PC-9 (cell line): ENCODE data around the gene CCR3. TPM values are rescaled to one million over a fixed set of nuclear protein-coding genes. Genes with fewer than 3 reads are reported as not detected.

Experiments
- BruUV-seq: library from RNA; stranded (reverse); fragments of 400-500 nt; replicated peaks from 2 replicates; lab custom pipeline; 2021; lab: Mats Ljungman, UMichigan
- CTCF ChIA-PET: fragments of 300-600 bp; sonication (Branson Sonifier 250); formaldehyde crosslinking; loops from one replicate; lab custom pipeline; 2022; ENCODE audit warnings: antibody characterized with exemption; lab: Charles Lee
- POLR2A ChIA-PET: fragments of 300-600 bp; sonication (Branson Sonifier 250); formaldehyde crosslinking; loops from one replicate; lab custom pipeline; 2022; ENCODE audit warnings: antibody characterized with exemption; ENCODE audit not compliant: unreplicated experiment; lab: Charles Lee
- DNase-seq, 2 experiments: peaks; one replicate each; pipeline versions ENCODE4 v3.0.0 to v3.0.0-alpha.2; 2015 to 2022; ENCODE audit warnings: mixed read lengths in 1 of 2
- H2AFZ ChIP-seq: fragments of 200-600 bp; sonication (generic); 2 replicates; pipeline ENCODE4 v1.8.1; 2017; ENCODE audit warnings: antibody characterized with exemption
- H3F3A ChIP-seq: fragments of 200-600 bp; sonication (generic); 2 replicates; pipeline ENCODE4 v1.8.1; 2017; ENCODE audit warnings: antibody characterized with exemption, mild to moderate bottlenecking, low read depth; ENCODE audit not compliant: insufficient read depth
- H3K27ac ChIP-seq: fragments of 200-600 bp; sonication (generic); 2 replicates; pipeline ENCODE4 v1.6.1; 2016; ENCODE audit warnings: mixed run types
- H3K27me3 ChIP-seq: fragments of 200-600 bp; sonication (generic); 2 replicates; pipeline ENCODE4 v1.6.1; 2016; ENCODE audit warnings: low read depth, mixed run types; ENCODE audit not compliant: insufficient read depth
- H3K36me3 ChIP-seq: fragments of 200-600 bp; sonication (generic); 2 replicates; pipeline ENCODE4 v1.6.1; 2016; ENCODE audit warnings: low read depth, mixed run types
- H3K4me1 ChIP-seq: fragments of 200-600 bp; sonication (generic); replicated peaks from 2 replicates; pipeline ENCODE4 v1.6.1; 2016; ENCODE audit warnings: mixed run types; ENCODE audit not compliant: insufficient read depth
- H3K4me2 ChIP-seq: fragments of 200-600 bp; sonication (generic); 2 replicates; pipeline ENCODE4 v1.6.1; 2017; ENCODE audit warnings: mixed run types
- H3K4me3 ChIP-seq: fragments of 200-600 bp; sonication (generic); 2 replicates; pipeline ENCODE4 v1.6.1; 2016; ENCODE audit warnings: mixed run types
- H3K79me2 ChIP-seq: fragments of 200-600 bp; sonication (generic); 2 replicates; pipeline ENCODE4 v1.6.1; 2017; ENCODE audit warnings: low read depth, mixed run types
- H3K9me2 ChIP-seq: fragments of 200-600 bp; sonication (generic); 2 replicates; pipeline ENCODE4 v1.8.1; 2017; ENCODE audit warnings: mild to moderate bottlenecking; ENCODE audit not compliant: insufficient read depth
- H3K9me3 ChIP-seq: fragments of 200-600 bp; sonication (generic); 2 replicates; pipeline ENCODE4 v1.8.1; 2016; ENCODE audit warnings: low read depth; ENCODE audit not compliant: insufficient read depth
- H4K20me1 ChIP-seq: fragments of 200-600 bp; sonication (generic); 2 replicates; pipeline ENCODE4 v1.8.1; 2017; ENCODE audit not compliant: insufficient read depth
- CTCF ChIP-seq: fragments of 200-600 bp; sonication (generic); conservative IDR thresholded peaks from 2 replicates; pipeline ENCODE4 v1.6.1; 2017; ENCODE audit warnings: mixed run types, antibody characterized with exemption, mild to moderate bottlenecking, moderate library complexity
- EZH2 ChIP-seq: fragments of 200-600 bp; sonication (generic); IDR thresholded peaks from 2 replicates; pipeline ENCODE4 v1.8.0; 2017; ENCODE audit warnings: antibody characterized with exemption, low read depth
- intact Hi-C: fragments of 100-400 bp; cut with micrococcal nuclease; formaldehyde crosslinking; loops from one replicate; pipeline ENCODE4 v1.10.0; 2022; ENCODE audit not compliant: unreplicated experiment
- total RNA-seq: library from RNA; stranded (reverse); gene quantifications from 2 replicates; pipeline ENCODE4 v1.2.3, GENCODE V29; 2021

CCR3 gene
- total RNA-seq, 1 experiment from 2014 or later = 3.1 TPM

DNA sequence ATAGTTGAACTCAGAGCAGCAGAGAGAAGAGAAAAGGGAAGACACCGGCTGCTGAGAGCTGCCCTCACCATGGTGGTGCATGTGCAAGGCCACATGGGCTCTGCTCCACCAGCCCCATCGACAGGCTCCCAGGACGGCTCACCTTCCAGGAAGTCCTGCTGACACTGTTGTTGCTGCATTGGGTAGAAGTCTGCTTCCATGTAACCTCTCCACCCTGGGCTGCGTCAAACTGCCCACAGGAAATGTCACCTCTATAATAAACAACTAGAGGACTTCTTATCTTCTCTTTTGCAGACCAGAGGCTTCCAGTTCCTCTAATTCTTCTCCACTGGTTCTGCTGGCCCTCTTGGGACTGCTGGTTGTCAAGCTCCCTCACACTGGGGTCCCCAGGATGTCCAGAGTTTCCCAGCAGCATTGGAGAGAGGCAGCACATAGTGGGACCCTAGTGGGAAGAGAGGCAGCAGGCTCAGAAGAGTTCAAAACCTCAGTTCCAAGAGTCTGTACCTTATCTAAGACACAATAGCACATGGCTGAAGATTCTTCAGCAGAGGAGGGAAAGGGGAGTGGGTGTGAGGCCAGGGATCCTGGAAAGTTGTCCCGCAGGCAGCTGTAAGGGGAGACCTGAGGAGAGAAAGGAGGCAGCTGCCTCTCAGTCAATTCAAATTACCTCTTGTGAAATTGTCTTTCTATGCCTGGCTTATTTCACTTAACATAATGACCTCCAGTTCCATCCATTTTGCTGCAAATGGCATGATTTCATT lies 5.8 kb upstream of the CCR3 start:
- Histone ChIP-seq H2AFZ (no peak overlapping the region), H3K79me2 (no peaks in the 10 kb centered on the region), H3K9me3 (no peaks in the 10 kb centered on the region), H3K4me1 (peaks cover 11% of the 10 kb centered on the region), H3K4me3 (no peak overlapping the region), H3K4me2 (no peak overlapping the region), H3K27ac (no peak overlapping the region), H4K20me1 (no peaks in the 10 kb centered on the region), H3K27me3 (no peaks in the 10 kb centered on the region), H3K36me3 (no peaks in the 10 kb centered on the region), H3K9me2 (no peaks in the 10 kb centered on the region), H3F3A (peaks cover 9% of the 10 kb centered on the region; the same call in 1 of the 2 replicates)
- intact Hi-C loops = no loop called here
- ChIA-PET POLR2A (no interaction called here), CTCF (no interaction called here)
- TF ChIP-seq CTCF = no peak
- TF ChIP-seq EZH2 = no peak
- no peak for DNase-seq
- BruUV-seq = no TSS peak

DNA sequence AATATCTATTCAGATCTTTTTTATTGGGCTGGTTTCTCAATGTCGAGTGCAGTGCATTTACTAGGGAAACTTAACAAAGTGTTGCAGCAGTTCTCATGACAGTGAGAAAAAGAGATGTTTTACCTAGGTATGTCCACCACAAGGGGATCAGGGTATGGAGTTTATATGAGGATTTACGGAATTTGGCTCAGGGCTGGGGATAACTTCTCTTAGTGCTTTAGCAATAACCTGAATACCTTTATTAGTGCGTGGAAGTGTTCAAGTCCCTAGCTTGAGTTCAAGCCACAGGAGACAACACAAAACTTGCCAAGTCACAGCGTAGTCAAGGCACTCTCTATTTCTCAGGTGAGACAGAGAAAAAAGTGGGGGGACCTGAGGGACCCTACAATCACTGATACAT lies 3.9 kb upstream of the CCR3 start:
- ChIA-PET POLR2A (interaction anchor here (0.7 kb wide), 1 partner anchor 13 kb away, joined by 4 read pairs; no protein-coding TSS in a partner anchor), CTCF (no interaction called here)
- H3F3A ChIP-seq = peaks cover 9% of the 10 kb centered on the region; the same call in 1 of the 2 replicates
- H3K36me3 ChIP-seq = no peaks in the 10 kb centered on the region
- BruUV-seq = no TSS peak
- no peaks in the 10 kb centered on the region for H3K27me3 ChIP-seq
- intact Hi-C loops = no loop called here
- H3K27ac ChIP-seq = no peak overlapping the region
- peaks cover 15% of the 10 kb centered on the region for H3K4me1 ChIP-seq
- H3K9me3 ChIP-seq = no peaks in the 10 kb centered on the region
- no peak overlapping the region for H3K4me3 ChIP-seq
- no peak overlapping the region for H3K4me2 ChIP-seq
- H2AFZ ChIP-seq = no peak overlapping the region
- DNase-seq = no peak
- no peaks in the 10 kb centered on the region for H3K79me2 ChIP-seq
- TF ChIP-seq CTCF (no peak), EZH2 (no peak)
- no peaks in the 10 kb centered on the region for H3K9me2 ChIP-seq
- no peaks in the 10 kb centered on the region for H4K20me1 ChIP-seq

GRCh38 chr3:46239301-46239938 lies 2.8 kb upstream of the CCR3 start:
- intact Hi-C loops = no loop called here
- Histone ChIP-seq H3K27ac (peak overlapping the region; percentile 44; the same call in 1 of the 2 replicates), H3F3A (peaks cover 9% of the 10 kb centered on the region; the same call in 1 of the 2 replicates), H3K4me1 (peaks cover 22% of the 10 kb centered on the region), H3K9me2 (no peaks in the 10 kb centered on the region), H3K79me2 (no peaks in the 10 kb centered on the region), H3K9me3 (no peaks in the 10 kb centered on the region), H3K4me2 (0 out of 2 replicates have a peak overlapping the region, but pooled peaks have one; percentile 12), H3K36me3 (no peaks in the 10 kb centered on the region), H3K4me3 (no peak overlapping the region), H3K27me3 (no peaks in the 10 kb centered on the region), H4K20me1 (no peaks in the 10 kb centered on the region), H2AFZ (no peak overlapping the region)
- CTCF ChIA-PET = no interaction called here
- no peak for TF ChIP-seq EZH2
- no peak for TF ChIP-seq CTCF
- DNase-seq = peak in 1 of 2 experiments; percentile 75
- POLR2A ChIA-PET = interaction anchor here (0.5 to 0.7 kb wide), 2 partner anchors 9 to 829 kb away, joined by 6 to 17 read pairs; no protein-coding TSS in a partner anchor
- no TSS peak for BruUV-seq
